Measurements from ENCODE around the gene NPPC.
A peak's percentile ranks its signal among the peaks of the same experiment; 100 is the strongest.

NPPC gene

GRCh38 chr2:231946241-231946814 is 20.1 kb upstream of the NPPC start:
- H3K36me3 Mint-ChIP-seq = no peaks in the 10 kb centered on the region
- H3K27ac Mint-ChIP-seq = no peak overlapping the region
- H3K4me1 Mint-ChIP-seq = no peaks in the 10 kb centered on the region
- ATAC-seq (ENCODE audit: low read depth) (no peak), DNase-seq (ENCODE audit: low spot score in 2 of 2) (no peak)
- H3K4me3 Mint-ChIP-seq = no peak overlapping the region
- peaks cover 10% of the 10 kb centered on the region for H3K27me3 Mint-ChIP-seq
- H3K9me3 Mint-ChIP-seq = peaks cover 2% of the 10 kb centered on the region

GRCh38 chr2:231942180-231942579 is 16.0 kb upstream of the NPPC start:
- Mint-ChIP-seq H3K36me3 (no peaks in the 10 kb centered on the region), H3K27ac (no peak overlapping the region), H3K27me3 (peaks cover 11% of the 10 kb centered on the region), H3K4me1 (no peaks in the 10 kb centered on the region), H3K9me3 (no peaks in the 10 kb centered on the region), H3K4me3 (no peak overlapping the region)
- ATAC-seq (ENCODE audit: low read depth) (no peak), DNase-seq (ENCODE audit: low spot score in 2 of 2) (no peak)

- no peak for ATAC-seq (ENCODE audit: low read depth)
- DNase-seq (ENCODE audit: low spot score in 2 of 2) = no peak
- H3K27me3 Mint-ChIP-seq = peaks cover 11% of the 10 kb centered on the region
- no peak overlapping the region for H3K4me3 Mint-ChIP-seq
- H3K9me3 Mint-ChIP-seq = no peaks in the 10 kb centered on the region
- H3K4me1 Mint-ChIP-seq = no peaks in the 10 kb centered on the region
- no peak overlapping the region for H3K27ac Mint-ChIP-seq
- H3K36me3 Mint-ChIP-seq = no peaks in the 10 kb centered on the region
Observed at GRCh38 chr2:231941673-231942072, 15.5 kb upstream of the NPPC start.

GRCh38 chr2:231940795-231941194 is 14.6 kb upstream of the NPPC start:
- peaks cover 11% of the 10 kb centered on the region for H3K27me3 Mint-ChIP-seq
- H3K27ac Mint-ChIP-seq = no peak overlapping the region
- no peak overlapping the region for H3K4me3 Mint-ChIP-seq
- no peak for DNase-seq (ENCODE audit: low spot score in 2 of 2)
- no peaks in the 10 kb centered on the region for H3K9me3 Mint-ChIP-seq
- no peaks in the 10 kb centered on the region for H3K36me3 Mint-ChIP-seq
- H3K4me1 Mint-ChIP-seq = no peaks in the 10 kb centered on the region
- ATAC-seq (ENCODE audit: low read depth) = no peak

GRCh38 chr2:231939022-231939421 is 12.8 kb upstream of the NPPC start:
- DNase-seq (ENCODE audit: low spot score in 2 of 2) (no peak), ATAC-seq (ENCODE audit: low read depth) (no peak)
- Mint-ChIP-seq H3K4me1 (peaks cover 2% of the 10 kb centered on the region), H3K27ac (no peak overlapping the region), H3K27me3 (peaks cover 9% of the 10 kb centered on the region), H3K4me3 (no peak overlapping the region), H3K9me3 (no peaks in the 10 kb centered on the region), H3K36me3 (no peaks in the 10 kb centered on the region)

- H3K4me3 Mint-ChIP-seq = no peak overlapping the region
- no peaks in the 10 kb centered on the region for H3K36me3 Mint-ChIP-seq
- DNase-seq (ENCODE audit: low spot score in 2 of 2) (no peak), ATAC-seq (ENCODE audit: low read depth) (no peak)
- no peak overlapping the region for H3K27ac Mint-ChIP-seq
- no peaks in the 10 kb centered on the region for H3K9me3 Mint-ChIP-seq
- peaks cover 8% of the 10 kb centered on the region for H3K27me3 Mint-ChIP-seq
- H3K4me1 Mint-ChIP-seq = peaks cover 5% of the 10 kb centered on the region
Observed at GRCh38 chr2:231937057-231937456, 10.9 kb upstream of the NPPC start.

- H3K27ac Mint-ChIP-seq = no peak overlapping the region
- ATAC-seq (ENCODE audit: low read depth) = no peak
- no peak for DNase-seq (ENCODE audit: low spot score in 2 of 2)
Observed at GRCh38 chr2:231936491-231936890, 10.3 kb upstream of the NPPC start.

GRCh38 chr2:231935815-231936214 is 9.6 kb upstream of the NPPC start:
- Mint-ChIP-seq H3K36me3 (no peaks in the 10 kb centered on the region), H3K27ac (no peak overlapping the region), H3K27me3 (peaks cover 5% of the 10 kb centered on the region), H3K4me1 (peaks cover 5% of the 10 kb centered on the region), H3K4me3 (no peak overlapping the region), H3K9me3 (no peaks in the 10 kb centered on the region)
- ATAC-seq (ENCODE audit: low read depth) = no peak
- no peak for DNase-seq (ENCODE audit: low spot score in 2 of 2)

More at GRCh38 chr2:231936491-231936890, 10.3 kb upstream of the NPPC start:
- Mint-ChIP-seq H3K36me3 (no peaks in the 10 kb centered on the region), H3K9me3 (no peaks in the 10 kb centered on the region), H3K4me1 (peaks cover 5% of the 10 kb centered on the region), H3K27me3 (peaks cover 7% of the 10 kb centered on the region), H3K4me3 (no peak overlapping the region)

- Mint-ChIP-seq H3K36me3 (no peaks in the 10 kb centered on the region), H3K9me3 (no peaks in the 10 kb centered on the region), H3K27ac (no peak overlapping the region), H3K4me3 (no peak overlapping the region), H3K27me3 (peaks cover 7% of the 10 kb centered on the region), H3K4me1 (peaks cover 5% of the 10 kb centered on the region)
- DNase-seq (ENCODE audit: low spot score in 2 of 2) (no peak), ATAC-seq (ENCODE audit: low read depth) (no peak)
Observed at GRCh38 chr2:231935207-231935524, 9.0 kb upstream of the NPPC start.

GRCh38 chr2:231934441-231935206 is 8.4 kb upstream of the NPPC start:
- DNase-seq (ENCODE audit: low spot score in 2 of 2) = no peak
- peaks cover 10% of the 10 kb centered on the region for H3K27me3 Mint-ChIP-seq
- peaks cover 5% of the 10 kb centered on the region for H3K4me1 Mint-ChIP-seq
- no peak for ATAC-seq (ENCODE audit: low read depth)
- no peak overlapping the region for H3K4me3 Mint-ChIP-seq
- H3K27ac Mint-ChIP-seq = no peak overlapping the region
- no peaks in the 10 kb centered on the region for H3K9me3 Mint-ChIP-seq
- no peaks in the 10 kb centered on the region for H3K36me3 Mint-ChIP-seq

- H3K9me3 Mint-ChIP-seq = no peaks in the 10 kb centered on the region
- H3K27ac Mint-ChIP-seq = no peak overlapping the region
- H3K4me3 Mint-ChIP-seq = no peak overlapping the region
- DNase-seq (ENCODE audit: low spot score in 2 of 2) (no peak), ATAC-seq (ENCODE audit: low read depth) (peak; percentile 37)
- H3K27me3 Mint-ChIP-seq = peaks cover 15% of the 10 kb centered on the region
- no peaks in the 10 kb centered on the region for H3K36me3 Mint-ChIP-seq
- H3K4me1 Mint-ChIP-seq = peaks cover 5% of the 10 kb centered on the region
Observed at GRCh38 chr2:231933916-231934401, 7.8 kb upstream of the NPPC start.

GRCh38 chr2:231932985-231933915 is 7.1 kb upstream of the NPPC start:
- Mint-ChIP-seq H3K4me1 (peaks cover 5% of the 10 kb centered on the region), H3K36me3 (no peaks in the 10 kb centered on the region)
- ATAC-seq (ENCODE audit: low read depth) = no peak

GRCh38 chr2:231932711-231932970 is 6.4 kb upstream of the NPPC start:
- Mint-ChIP-seq H3K4me1 (peaks cover 5% of the 10 kb centered on the region), H3K36me3 (no peaks in the 10 kb centered on the region), H3K9me3 (no peaks in the 10 kb centered on the region), H3K4me3 (no peak overlapping the region), H3K27ac (no peak overlapping the region), H3K27me3 (peaks cover 15% of the 10 kb centered on the region)
- ATAC-seq (ENCODE audit: low read depth) (no peak), DNase-seq (ENCODE audit: low spot score in 2 of 2) (no peak)

More at GRCh38 chr2:231932985-231933915, 7.1 kb upstream of the NPPC start:
- Mint-ChIP-seq H3K27ac (no peak overlapping the region), H3K9me3 (no peaks in the 10 kb centered on the region), H3K27me3 (peaks cover 15% of the 10 kb centered on the region), H3K4me3 (no peak overlapping the region)
- no peak for DNase-seq (ENCODE audit: low spot score in 2 of 2)

GRCh38 chr2:231931481-231931915 is 5.3 kb upstream of the NPPC start:
- no peak for DNase-seq (ENCODE audit: low spot score in 2 of 2)
- ATAC-seq (ENCODE audit: low read depth) = no peak
- H3K9me3 Mint-ChIP-seq = no peaks in the 10 kb centered on the region
- peaks cover 12% of the 10 kb centered on the region for H3K4me1 Mint-ChIP-seq
- H3K27me3 Mint-ChIP-seq = peaks cover 18% of the 10 kb centered on the region
- H3K27ac Mint-ChIP-seq = no peak overlapping the region
- H3K4me3 Mint-ChIP-seq = no peak overlapping the region
- H3K36me3 Mint-ChIP-seq = no peaks in the 10 kb centered on the region
